Thyroid gland (tissue), 4 donors: ENCODE data around the gene AKAP6.

Experiments used
- POLR2A ChIP-seq, 2 donors: fragments of 450-650 bp; IDR thresholded peaks; one replicate each; pipeline ENCODE4 v1.6.1; 2017; ENCODE audit warnings: antibody characterized with exemption in 2 of 2, mild to moderate bottlenecking in 2 of 2, moderate library complexity in 1 of 2
- TF ChIP-seq, protein P1 (sequence below), 6 experiments: fragments of 200-600 bp in 3 of 6; fragments of 450-650 bp in 3 of 6; sonication (generic) in 3 of 6; IDR thresholded peaks; one replicate each; pipeline ENCODE4 v1.5.1; 2016 to 2019; ENCODE audit warnings: antibody characterized with exemption in 6 of 6, mild to moderate bottlenecking in 2 of 6, inconsistent platforms in 1 of 6, moderate library complexity in 1 of 6

DNA sequence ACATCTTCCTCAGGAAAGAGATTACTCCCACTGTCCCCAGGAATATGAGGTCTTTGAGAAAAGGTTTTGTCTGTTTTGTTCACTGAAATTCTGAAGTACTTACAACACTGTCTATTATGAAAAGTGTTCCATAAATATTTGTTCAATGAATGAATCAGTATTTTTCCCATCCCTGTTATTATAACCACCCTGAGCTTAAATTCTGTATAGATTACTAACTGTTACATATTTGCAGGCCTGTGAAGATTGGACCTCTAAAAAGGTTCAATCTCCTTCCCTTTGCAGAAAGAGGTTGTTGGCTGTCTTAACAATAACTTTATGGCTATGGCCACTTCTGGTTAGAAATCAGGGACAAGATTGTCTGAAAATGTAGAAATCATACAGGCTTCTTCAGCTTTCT is 435.0 kb downstream of the AKAP6 start:
- TF ChIP-seq, protein P1, sequence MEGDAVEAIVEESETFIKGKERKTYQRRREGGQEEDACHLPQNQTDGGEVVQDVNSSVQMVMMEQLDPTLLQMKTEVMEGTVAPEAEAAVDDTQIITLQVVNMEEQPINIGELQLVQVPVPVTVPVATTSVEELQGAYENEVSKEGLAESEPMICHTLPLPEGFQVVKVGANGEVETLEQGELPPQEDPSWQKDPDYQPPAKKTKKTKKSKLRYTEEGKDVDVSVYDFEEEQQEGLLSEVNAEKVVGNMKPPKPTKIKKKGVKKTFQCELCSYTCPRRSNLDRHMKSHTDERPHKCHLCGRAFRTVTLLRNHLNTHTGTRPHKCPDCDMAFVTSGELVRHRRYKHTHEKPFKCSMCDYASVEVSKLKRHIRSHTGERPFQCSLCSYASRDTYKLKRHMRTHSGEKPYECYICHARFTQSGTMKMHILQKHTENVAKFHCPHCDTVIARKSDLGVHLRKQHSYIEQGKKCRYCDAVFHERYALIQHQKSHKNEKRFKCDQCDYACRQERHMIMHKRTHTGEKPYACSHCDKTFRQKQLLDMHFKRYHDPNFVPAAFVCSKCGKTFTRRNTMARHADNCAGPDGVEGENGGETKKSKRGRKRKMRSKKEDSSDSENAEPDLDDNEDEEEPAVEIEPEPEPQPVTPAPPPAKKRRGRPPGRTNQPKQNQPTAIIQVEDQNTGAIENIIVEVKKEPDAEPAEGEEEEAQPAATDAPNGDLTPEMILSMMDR (IDR thresholded peaks at IDR 0.05) = no peak
- TF ChIP-seq POLR2A (IDR thresholded peaks at IDR 0.05) = no peak
